Stimulated activated CD4-positive, alpha-beta T cell treated with anti-CD3 and anti-CD28 coated beads, Interleukin-1b, Interleukin-23, amount 100 ng/mL, for 1 hour (primary cell): Measurements from ENCODE around the gene HBA1.
"Not testable (repeated sequence)": the region's sequence is repeated elsewhere in the genome, so short reads cannot be mapped to it uniquely, and the experiment has no call there.

Source experiments
- DNase-seq, 2 donors: peaks; one replicate each; pipeline ENCODE4 v3.0.0-alpha.2; 2020; ENCODE audit warnings: low read depth in 2 of 2

Gene HBA1

GRCh38 chr16:159136-159849 is 17.2 kb upstream of the HBA1 start:
- no peak for DNase-seq

- DNase-seq = not testable (repeated sequence)
These were observed 16.2 kb upstream of the HBA1 start for GRCh38 chr16:160242-160641.

- DNase-seq = no peak
These were observed 15.7 kb upstream of the HBA1 start for GRCh38 chr16:160691-161190.

- DNase-seq = no peak
These were observed 14.0 kb upstream of the HBA1 start for GRCh38 chr16:162271-162991.

GRCh38 chr16:163139-163538 is 13.3 kb upstream of the HBA1 start:
- DNase-seq = not testable (repeated sequence)

GRCh38 chr16:163696-164095 is 12.8 kb upstream of the HBA1 start:
- DNase-seq = not testable (repeated sequence)

GRCh38 chr16:164134-164823 is 12.2 kb upstream of the HBA1 start:
- not testable (repeated sequence) for DNase-seq

GRCh38 chr16:164827-165538 is 11.5 kb upstream of the HBA1 start:
- DNase-seq = no peak

GRCh38 chr16:165539-166374 is 10.7 kb upstream of the HBA1 start, which contains the start of gene HBM:
HBM (plus strand) TSS chr16:165978; CDS start chr16:165998, 20 bp downstream.
- DNase-seq = no peak

- no peak for DNase-seq
These were observed 9.9 kb upstream of the HBA1 start for GRCh38 chr16:166375-167121.

- no peak for DNase-seq
These were observed 9.3 kb upstream of the HBA1 start for GRCh38 chr16:167122-167690.

- no peak for DNase-seq
These were observed 8.1 kb upstream of the HBA1 start for GRCh38 chr16:168424-168823.

- DNase-seq = no peak
These were observed 7.5 kb upstream of the HBA1 start for GRCh38 chr16:169014-169413.

GRCh38 chr16:170088-170507 is 6.4 kb upstream of the HBA1 start:
- not testable (repeated sequence) for DNase-seq

- DNase-seq = no peak
These were observed 5.7 kb upstream of the HBA1 start for GRCh38 chr16:170788-171187.

GRCh38 chr16:172374-172941 is 4.0 kb upstream of the HBA1 start, which contains the start of gene HBA2:
HBA2 (plus strand) TSS chr16:172876; CDS start chr16:172913, 37 bp downstream.
- not testable (repeated sequence) for DNase-seq

GRCh38 chr16:173211-173854 is 3.1 kb upstream of the HBA1 start:
- not testable (repeated sequence) for DNase-seq

GRCh38 chr16:173928-174769 is 2.3 kb upstream of the HBA1 start:
- not testable (repeated sequence) for DNase-seq
